ENCODE measurements around the gene FOXA3.

DNA sequence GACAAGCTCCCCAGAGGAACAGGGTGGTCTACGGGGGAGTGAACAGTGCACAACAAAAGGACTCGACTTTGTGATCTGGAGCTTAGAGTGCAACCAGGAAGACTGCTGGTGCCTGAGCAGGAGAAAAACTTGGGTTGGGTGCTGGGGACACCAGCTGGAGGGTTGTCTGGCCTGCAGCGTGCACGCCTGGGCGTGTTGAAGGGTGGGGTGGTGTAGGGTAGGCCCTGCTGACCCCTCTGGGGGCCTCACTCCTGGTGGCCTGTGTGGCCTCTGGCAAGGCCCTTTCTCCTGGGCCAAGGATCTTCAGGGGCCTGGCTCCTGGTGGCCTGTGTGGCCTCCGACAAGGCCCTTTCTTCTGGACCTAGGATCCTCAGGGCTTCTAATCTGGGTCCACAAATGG, 44.4 kb upstream of the FOXA3 start:
- TF ChIP-seq, protein P1, sequence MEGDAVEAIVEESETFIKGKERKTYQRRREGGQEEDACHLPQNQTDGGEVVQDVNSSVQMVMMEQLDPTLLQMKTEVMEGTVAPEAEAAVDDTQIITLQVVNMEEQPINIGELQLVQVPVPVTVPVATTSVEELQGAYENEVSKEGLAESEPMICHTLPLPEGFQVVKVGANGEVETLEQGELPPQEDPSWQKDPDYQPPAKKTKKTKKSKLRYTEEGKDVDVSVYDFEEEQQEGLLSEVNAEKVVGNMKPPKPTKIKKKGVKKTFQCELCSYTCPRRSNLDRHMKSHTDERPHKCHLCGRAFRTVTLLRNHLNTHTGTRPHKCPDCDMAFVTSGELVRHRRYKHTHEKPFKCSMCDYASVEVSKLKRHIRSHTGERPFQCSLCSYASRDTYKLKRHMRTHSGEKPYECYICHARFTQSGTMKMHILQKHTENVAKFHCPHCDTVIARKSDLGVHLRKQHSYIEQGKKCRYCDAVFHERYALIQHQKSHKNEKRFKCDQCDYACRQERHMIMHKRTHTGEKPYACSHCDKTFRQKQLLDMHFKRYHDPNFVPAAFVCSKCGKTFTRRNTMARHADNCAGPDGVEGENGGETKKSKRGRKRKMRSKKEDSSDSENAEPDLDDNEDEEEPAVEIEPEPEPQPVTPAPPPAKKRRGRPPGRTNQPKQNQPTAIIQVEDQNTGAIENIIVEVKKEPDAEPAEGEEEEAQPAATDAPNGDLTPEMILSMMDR (conservative IDR thresholded peaks at IDR 0.05 in 1 of 2, IDR thresholded peaks at IDR 0.05 in 1 of 2; ENCODE audit: extremely low read depth in 1 of 2, insufficient read depth in 1 of 2, low read depth in 1 of 2, low read length in 2 of 2) = no peak
- TF ChIP-seq EZH2 (IDR thresholded peaks at IDR 0.05; ENCODE audit: borderline replicate concordance, low read length) = no peak

All from mammary epithelial cell (primary cell).